IMR-90 (cell line): ENCODE data around the gene MAP3K9. TPM values are rescaled to one million over a fixed set of nuclear protein-coding genes. Genes with fewer than 3 reads are reported as not detected.

Experiments used
- ATAC-seq: fragments of 200-7000 bp; cut with Tn5 transposase; 2 replicates; pipeline ENCODE4 v1.9.1; 2020; ENCODE audit warnings: low read depth, mild to moderate bottlenecking, moderate library complexity
- BruUV-seq: library from RNA; stranded (reverse); fragments of 400-500 nt; replicated peaks from 2 replicates; lab custom pipeline; 2021; lab: Mats Ljungman, UMichigan
- CTCF ChIA-PET: fragments of 300-600 bp; formaldehyde crosslinking; extraction: SDS; loops from one replicate; lab custom pipeline; 2021; ENCODE audit warnings: antibody characterized with exemption; lab: Yijun Ruan, JAX
- POLR2A ChIA-PET: fragments of 300-600 bp; sonication (Branson Sonifier 250); formaldehyde crosslinking; loops from one replicate; lab custom pipeline; 2022; ENCODE audit warnings: antibody characterized with exemption; ENCODE audit not compliant: unreplicated experiment; lab: Charles Lee
- DNase-seq: peaks from one replicate; pipeline ENCODE4 v3.0.0; 2013
- H2AFZ ChIP-seq: replicated peaks from 2 replicates; pipeline ENCODE3; 2013; ENCODE audit warnings: low read length, mild to moderate bottlenecking; ENCODE audit not compliant: poor library complexity
- H2AK5ac ChIP-seq: 2 replicates; pipeline ENCODE4 v1.6.1; 2013; ENCODE audit warnings: low read depth, low read length, inconsistent platforms
- H2AK9ac ChIP-seq: replicated peaks from 2 replicates; pipeline ENCODE3; 2013; ENCODE audit warnings: mild to moderate bottlenecking, low read depth, low read length, moderate library complexity; ENCODE audit not compliant: poor library complexity
- H2BK120ac ChIP-seq: 2 replicates; pipeline ENCODE4 v1.6.1; 2013; ENCODE audit warnings: low read depth, low read length, inconsistent platforms
- H2BK15ac ChIP-seq: 3 replicates; pipeline ENCODE4 v1.6.1; 2013; ENCODE audit warnings: low read depth, low read length, inconsistent platforms
- H2BK20ac ChIP-seq: 2 replicates; pipeline ENCODE4 v1.6.1; 2013; ENCODE audit warnings: low read depth, mild to moderate bottlenecking, inconsistent platforms, low read length, moderate library complexity
- H2BK5ac ChIP-seq: 2 replicates; pipeline ENCODE4 v1.6.1; 2013; ENCODE audit warnings: mild to moderate bottlenecking, low read depth, low read length, inconsistent platforms; ENCODE audit not compliant: poor library complexity, severe bottlenecking
- H3K14ac ChIP-seq: replicated peaks from 2 replicates; pipeline ENCODE4 v1.6.1; 2013; ENCODE audit warnings: low read depth, low read length, inconsistent platforms
- H3K18ac ChIP-seq: 2 replicates; pipeline ENCODE4 v1.6.1; 2013; ENCODE audit warnings: low read depth, low read length, control low read depth
- H3K23ac ChIP-seq: 2 replicates; pipeline ENCODE4 v1.6.1; 2013; ENCODE audit warnings: low read depth, low read length, inconsistent platforms
- H3K27ac ChIP-seq: 2 replicates; pipeline ENCODE4 v1.5.1; 2013; ENCODE audit warnings: mild to moderate bottlenecking, control low read depth, low read length; ENCODE audit not compliant: insufficient read depth
- H3K27me3 ChIP-seq: 2 replicates; pipeline ENCODE4 v1.6.1; 2013; ENCODE audit warnings: low read length; ENCODE audit not compliant: control insufficient read depth, insufficient read depth
- H3K36me3 ChIP-seq: 2 replicates; pipeline ENCODE4 v1.6.1; 2013; ENCODE audit warnings: low read length, mixed read lengths; ENCODE audit not compliant: control insufficient read depth, insufficient read depth
- H3K4ac ChIP-seq: 2 replicates; pipeline ENCODE4 v1.6.1; 2013; ENCODE audit warnings: low read depth, low read length, inconsistent platforms
- H3K4me1 ChIP-seq: 2 replicates; pipeline ENCODE4 v1.6.1; 2013; ENCODE audit warnings: low read length, mixed read lengths; ENCODE audit not compliant: control insufficient read depth, insufficient read depth
- H3K4me2 ChIP-seq: 2 replicates; pipeline ENCODE4 v1.6.1; 2013; ENCODE audit warnings: low read depth, mild to moderate bottlenecking, control low read depth, low read length, moderate library complexity
- H3K4me3 ChIP-seq: 2 replicates; pipeline ENCODE4 v1.5.1; 2013; ENCODE audit warnings: low read depth, mild to moderate bottlenecking, control low read depth, low read length, moderate library complexity; ENCODE audit not compliant: insufficient read depth
- H3K56ac ChIP-seq: 2 replicates; pipeline ENCODE4 v1.6.1; 2013; ENCODE audit warnings: low read length, inconsistent platforms; ENCODE audit not compliant: insufficient read depth; ENCODE audit errors: extremely low read depth
- H3K79me1 ChIP-seq, 2 experiments: 2 replicates each; pipeline ENCODE4 v1.6.1; 2013; ENCODE audit warnings: low read length in 2 of 2, inconsistent platforms in 1 of 2, low read depth in 1 of 2
- H3K9ac ChIP-seq: 2 replicates; pipeline ENCODE4 v1.6.1; 2013; ENCODE audit warnings: low read depth, low read length, control low read depth
- H3K9me1 ChIP-seq: 2 replicates; pipeline ENCODE4 v1.6.1; 2013; ENCODE audit warnings: low read length, inconsistent platforms; ENCODE audit not compliant: insufficient read depth
- H3K9me3 ChIP-seq: 2 replicates; pipeline ENCODE4 v1.6.1; 2013; ENCODE audit warnings: low read length; ENCODE audit not compliant: control insufficient read depth, insufficient read depth
- H4K20me1 ChIP-seq: 2 replicates; pipeline ENCODE4 v1.6.1; 2013; ENCODE audit warnings: low read length, inconsistent platforms; ENCODE audit not compliant: insufficient read depth
- H4K5ac ChIP-seq: 2 replicates; pipeline ENCODE4 v1.6.1; 2013; ENCODE audit warnings: mild to moderate bottlenecking, low read depth, low read length, control low read depth
- H4K8ac ChIP-seq, 2 experiments: 2 replicates each; pipeline ENCODE4 v1.6.1; 2013; ENCODE audit warnings: low read depth in 2 of 2, low read length in 2 of 2, control low read depth in 1 of 2, inconsistent platforms in 1 of 2
- H4K91ac ChIP-seq: 2 replicates; pipeline ENCODE4 v1.6.1; 2013; ENCODE audit warnings: low read depth, low read length, inconsistent platforms; ENCODE audit not compliant: insufficient read depth
- BHLHE40 ChIP-seq: fragments of 150-350 bp; IDR thresholded peaks from 2 replicates; pipeline ENCODE4 v1.6.1; 2016; ENCODE audit warnings: mild to moderate bottlenecking, low read depth, low read length
- CEBPB ChIP-seq: IDR thresholded peaks from 2 replicates; pipeline ENCODE4 v1.6.1; 2012; ENCODE audit warnings: low read depth, low read length, improper control_type of control experiment
- CTCF ChIP-seq: conservative IDR thresholded peaks from 2 replicates; pipeline ENCODE4 v1.5.1; 2012; ENCODE audit warnings: mild to moderate bottlenecking, low read depth, low read length, improper control_type of control experiment
- FOS ChIP-seq: fragments of 150-350 bp; IDR thresholded peaks from 2 replicates; pipeline ENCODE4 v1.6.1; 2016; ENCODE audit warnings: low read depth, low read length
- MAFK ChIP-seq: IDR thresholded peaks from 2 replicates; pipeline ENCODE4 v1.6.1; 2012; ENCODE audit warnings: low read depth, low read length, improper control_type of control experiment
- MAZ ChIP-seq: IDR thresholded peaks from 2 replicates; pipeline ENCODE4 v1.6.1; 2012; ENCODE audit warnings: low read depth, mild to moderate bottlenecking, low read length, improper control_type of control experiment, moderate library complexity, borderline replicate concordance
- MXI1 ChIP-seq: IDR thresholded peaks from 2 replicates; pipeline ENCODE4 v1.6.1; 2012; ENCODE audit warnings: low read depth, mild to moderate bottlenecking, low read length, moderate library complexity, borderline replicate concordance
- NFE2L2 ChIP-seq: fragments of 150-350 bp; IDR thresholded peaks from 2 replicates; pipeline ENCODE4 v1.6.1; 2016; ENCODE audit warnings: low read depth, mild to moderate bottlenecking, low read length
- POLR2A ChIP-seq: IDR thresholded peaks from 2 replicates; pipeline ENCODE4 v1.6.1; 2012; ENCODE audit warnings: mild to moderate bottlenecking, low read depth, low read length
- RAD21 ChIP-seq: IDR thresholded peaks from 2 replicates; pipeline ENCODE4 v1.6.1; 2012; ENCODE audit warnings: low read length, improper control_type of control experiment
- RCOR1 ChIP-seq: IDR thresholded peaks from 2 replicates; pipeline ENCODE4 v1.6.1; 2012; ENCODE audit warnings: mild to moderate bottlenecking, low read length, improper control_type of control experiment; ENCODE audit not compliant: insufficient replicate concordance
- SMC3 ChIP-seq: fragments of 150-350 bp; IDR thresholded peaks from 2 replicates; pipeline ENCODE4 v1.6.1; 2016; ENCODE audit warnings: low read depth, mild to moderate bottlenecking, antibody characterized with exemption, low read length, moderate library complexity
- USF2 ChIP-seq: fragments of 150-350 bp; IDR thresholded peaks from 2 replicates; pipeline ENCODE4 v1.6.1; 2017; ENCODE audit warnings: mild to moderate bottlenecking, antibody characterized with exemption, low read length, low read depth
- WGBS, 2 experiments: methylation state at CpG; one replicate each; pipeline versions ENCODE4 v1.1.5 to v1.1.7; 2013; ENCODE audit warnings: missing lambda C conversion rate in 2 of 2; ENCODE audit not compliant: insufficient read length in 1 of 2; ENCODE audit errors: extremely low coverage in 2 of 2; 5-methylcytosine and 5-hydroxymethylcytosine counted together
- dilution Hi-C: fragments of 300-500 bp; cut with HindIII; formaldehyde crosslinking; loops from one replicate; pipeline ENCODE4 v1.14.3; 2018; ENCODE audit warnings: low sequenced_read_pairs; ENCODE audit not compliant: unreplicated experiment
- in situ Hi-C: fragments of 300-500 bp; cut with MboI; formaldehyde crosslinking; loops from 3 replicates; pipeline ENCODE4 v1.14.3; 2019; ENCODE audit warnings: low sequenced_read_pairs, inconsistent platforms, mixed read lengths
- intact Hi-C: fragments of 100-400 bp; cut with micrococcal nuclease; formaldehyde crosslinking; loops from 2 replicates; pipeline ENCODE4 v1.10.0; 2022
- polyA plus RNA-seq, 3 experiments: library from polyadenylated mRNA; depleted of rRNA; stranded (reverse); fragments of >200 nt; gene quantifications; 2 replicates each; pipeline ENCODE4 v1.2.3, GENCODE V29; 2012; ENCODE audit warnings: low replicate concordance in 1 of 3
- total RNA-seq: library from RNA; depleted of rRNA; stranded (reverse); fragments of >200 nt; gene quantifications from 2 replicates; pipeline ENCODE4 v1.2.3, GENCODE V29; 2012
- TF ChIP-seq, protein P1 (sequence below): fragments of 150-350 bp; IDR thresholded peaks from 2 replicates; pipeline ENCODE4 v1.6.1; 2016; ENCODE audit warnings: low read depth, mild to moderate bottlenecking, low read length, moderate library complexity, borderline replicate concordance

MAP3K9 gene
- total and polyA plus RNA-seq, 2 of the 4 experiments (the other 2 are of a cell fraction) = 0.17 to 0.18 TPM

DNA sequence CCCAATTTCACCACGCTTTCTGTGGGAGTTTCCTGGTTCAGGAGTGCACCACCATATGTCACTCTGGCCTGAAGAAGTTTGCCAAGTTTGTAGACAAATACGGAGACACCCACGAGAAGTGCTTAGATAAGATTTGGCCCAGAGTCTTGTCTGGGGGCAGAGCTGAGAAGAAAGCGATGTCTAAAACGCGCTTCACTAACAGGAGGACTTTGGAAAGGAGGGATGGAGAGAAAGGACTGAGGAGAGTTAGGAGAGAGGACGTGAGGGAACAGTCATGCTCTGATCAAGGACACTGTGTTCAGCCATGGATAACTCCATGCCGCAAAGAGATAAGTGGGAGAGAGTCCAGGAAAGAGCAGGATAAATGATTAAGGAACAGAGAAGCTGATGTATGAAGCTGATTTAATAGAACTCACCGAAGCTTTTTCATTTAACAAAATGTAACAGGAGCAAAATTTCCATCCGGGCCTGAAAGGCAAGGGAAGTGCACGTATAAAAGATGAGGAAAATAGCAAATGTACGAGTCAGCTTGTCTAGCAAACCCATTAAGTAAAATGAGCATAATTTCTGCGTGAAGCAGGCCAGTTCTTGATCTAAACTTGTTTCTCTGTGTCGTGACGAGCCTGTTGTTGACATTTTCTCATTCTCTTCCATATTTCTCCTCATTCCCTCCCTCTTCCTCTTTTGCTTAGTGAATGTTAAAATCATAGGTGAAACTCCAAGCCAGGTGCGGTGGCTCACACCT lies 23.4 kb upstream of the MAP3K9 start:
- H3K4me2 ChIP-seq = no peak overlapping the region; the same call in 1 of the 2 replicates
- dilution Hi-C loops = no loop called here
- no peak; the same call in 1 of the 2 replicates for TF ChIP-seq MAFK
- no peak for TF ChIP-seq USF2
- no peak for TF ChIP-seq FOS
- TF ChIP-seq MAZ = no peak
- no peak for TF ChIP-seq CEBPB
- TF ChIP-seq RCOR1 = no peak
- TF ChIP-seq RAD21 = no peak
- no peak for TF ChIP-seq NFE2L2
- TF ChIP-seq BHLHE40 = no peak
- no peak for TF ChIP-seq MXI1
- no peak for TF ChIP-seq CTCF
- no peak for TF ChIP-seq SMC3
- no peak for TF ChIP-seq POLR2A
- TF ChIP-seq, protein P1, sequence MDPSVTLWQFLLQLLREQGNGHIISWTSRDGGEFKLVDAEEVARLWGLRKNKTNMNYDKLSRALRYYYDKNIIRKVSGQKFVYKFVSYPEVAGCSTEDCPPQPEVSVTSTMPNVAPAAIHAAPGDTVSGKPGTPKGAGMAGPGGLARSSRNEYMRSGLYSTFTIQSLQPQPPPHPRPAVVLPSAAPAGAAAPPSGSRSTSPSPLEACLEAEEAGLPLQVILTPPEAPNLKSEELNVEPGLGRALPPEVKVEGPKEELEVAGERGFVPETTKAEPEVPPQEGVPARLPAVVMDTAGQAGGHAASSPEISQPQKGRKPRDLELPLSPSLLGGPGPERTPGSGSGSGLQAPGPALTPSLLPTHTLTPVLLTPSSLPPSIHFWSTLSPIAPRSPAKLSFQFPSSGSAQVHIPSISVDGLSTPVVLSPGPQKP = no peak

More for the DNA sequence above, 23.4 kb upstream of the MAP3K9 start:
- H3K4ac ChIP-seq = no peak overlapping the region
- no peak overlapping the region for H2AK5ac ChIP-seq
- H3K4me1 ChIP-seq = no peaks in the 10 kb centered on the region
- ChIA-PET CTCF (no interaction called here), POLR2A (no interaction called here)
- no peaks in the 10 kb centered on the region for H3K9me1 ChIP-seq
- no peaks in the 10 kb centered on the region for H3K36me3 ChIP-seq
- H2BK120ac ChIP-seq = peak overlapping the region; percentile 41; the same call in 1 of the 2 replicates
- H3K27ac ChIP-seq = no peak overlapping the region
- H4K5ac ChIP-seq = no peak overlapping the region
- in situ Hi-C loops = no loop called here
- no peaks in the 10 kb centered on the region for H4K20me1 ChIP-seq
- peak overlapping the region; percentile 32; the same call in 1 of the 2 replicates for H2BK20ac ChIP-seq
- peak overlapping the region in 1 of 2 experiments; percentile 88; a peak in 2 of 4 replicates for H4K8ac ChIP-seq
- H2AFZ ChIP-seq = peak overlapping the region; percentile 78
- H2BK15ac ChIP-seq = no peak overlapping the region
- no peak overlapping the region for H2BK5ac ChIP-seq
- H3K79me1 ChIP-seq = no peaks in the 10 kb centered on the region; a peak in 1 of 4 replicates
- H3K18ac ChIP-seq = no peak overlapping the region
- peak overlapping the region; percentile 13; the same call in 1 of the 2 replicates for H3K14ac ChIP-seq
- no peak overlapping the region; the same call in 1 of the 2 replicates for H3K23ac ChIP-seq
- intact Hi-C loops = no loop called here
- no peak overlapping the region for H3K56ac ChIP-seq
- no peak overlapping the region for H3K9ac ChIP-seq
- no peak overlapping the region for H2AK9ac ChIP-seq
- H3K4me3 ChIP-seq = no peak overlapping the region
- no TSS peak for BruUV-seq
- DNase-seq = peak; percentile 34
- H3K27me3 ChIP-seq = peaks cover 1% of the 10 kb centered on the region; the same call in 1 of the 2 replicates
- ATAC-seq = no peak; the same call in 1 of the 2 replicates
- H4K91ac ChIP-seq = 0 out of 2 replicates have a peak overlapping the region, but pooled peaks have one; percentile 5
- H3K9me3 ChIP-seq = no peaks in the 10 kb centered on the region
- 42% methylated on average over 6 of the region's 16 CpGs; no CpG with 5 or more reads in 1 of the 2 experiments for WGBS, 2 experiments
